ENCODE measurements around the gene PHYHIPL. TPM values are rescaled to one million over a fixed set of nuclear protein-coding genes. Genes with fewer than 3 reads are reported as not detected.

The PHYHIPL gene
- total RNA-seq, 2 experiments from 2014 or later, result not detected

DNA sequence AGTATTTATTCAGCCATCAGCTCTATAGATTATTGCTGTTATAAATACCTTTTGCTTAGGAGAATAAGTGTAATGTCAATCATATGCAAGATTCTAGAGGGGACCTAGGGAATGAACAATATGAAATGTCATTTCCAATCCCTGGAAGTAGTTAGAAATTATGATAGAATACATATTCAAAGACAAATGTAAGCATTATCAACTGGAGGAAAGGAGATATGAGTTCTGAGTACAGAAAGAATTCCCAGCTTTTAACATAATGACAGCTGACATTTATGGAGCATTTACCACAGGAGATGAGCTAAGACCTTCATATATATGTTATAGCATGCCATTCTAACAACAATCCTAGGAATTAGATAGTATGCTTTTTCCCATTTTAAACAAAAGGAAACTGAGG, 99.7 kb downstream of the PHYHIPL start:
- no peaks in the 10 kb centered on the region for H3K79me2 ChIP-seq (ENCODE audit: insufficient read depth, low read depth, low read length)
- H4K20me1 ChIP-seq (ENCODE audit: insufficient read depth, low read length), result no peaks in the 10 kb centered on the region
- H3K4me1 ChIP-seq (ENCODE audit: insufficient read depth, low read length, poor library complexity, severe bottlenecking), result no peaks in the 10 kb centered on the region
- DNase-seq (ENCODE audit: low spot score), result no peak
- H3K9me3 ChIP-seq (ENCODE audit: low read length), result no peaks in the 10 kb centered on the region
- H3K36me3 ChIP-seq (ENCODE audit: insufficient read depth, low read length), result no peaks in the 10 kb centered on the region
- no TSS peak for BruUV-seq (replicated peaks)
- CTCF ChIA-PET (ENCODE audit: unreplicated experiment), result no interaction called here
- H3K4me2 ChIP-seq (ENCODE audit: low read length), result no peak overlapping the region
- no peak overlapping the region for H3K27ac ChIP-seq (ENCODE audit: low read depth, low read length, poor library complexity, severe bottlenecking)
- no peak overlapping the region for H2AFZ ChIP-seq (ENCODE audit: low read length)
- intact Hi-C loops (cut with micrococcal nuclease; ENCODE audit: unreplicated experiment), result no loop called here
- POLR2A ChIA-PET, result no interaction called here
- no peak overlapping the region for H3K4me3 ChIP-seq (ENCODE audit: low read depth, low read length, poor library complexity, severe bottlenecking)
- H3K9me2 ChIP-seq (ENCODE audit: insufficient read depth, low read length), result no peaks in the 10 kb centered on the region
- TF ChIP-seq EZH2phosphoT487 (IDR thresholded peaks at IDR 0.05; ENCODE audit: borderline replicate concordance, low read depth, low read length), result no peak
- TF ChIP-seq, protein P1, sequence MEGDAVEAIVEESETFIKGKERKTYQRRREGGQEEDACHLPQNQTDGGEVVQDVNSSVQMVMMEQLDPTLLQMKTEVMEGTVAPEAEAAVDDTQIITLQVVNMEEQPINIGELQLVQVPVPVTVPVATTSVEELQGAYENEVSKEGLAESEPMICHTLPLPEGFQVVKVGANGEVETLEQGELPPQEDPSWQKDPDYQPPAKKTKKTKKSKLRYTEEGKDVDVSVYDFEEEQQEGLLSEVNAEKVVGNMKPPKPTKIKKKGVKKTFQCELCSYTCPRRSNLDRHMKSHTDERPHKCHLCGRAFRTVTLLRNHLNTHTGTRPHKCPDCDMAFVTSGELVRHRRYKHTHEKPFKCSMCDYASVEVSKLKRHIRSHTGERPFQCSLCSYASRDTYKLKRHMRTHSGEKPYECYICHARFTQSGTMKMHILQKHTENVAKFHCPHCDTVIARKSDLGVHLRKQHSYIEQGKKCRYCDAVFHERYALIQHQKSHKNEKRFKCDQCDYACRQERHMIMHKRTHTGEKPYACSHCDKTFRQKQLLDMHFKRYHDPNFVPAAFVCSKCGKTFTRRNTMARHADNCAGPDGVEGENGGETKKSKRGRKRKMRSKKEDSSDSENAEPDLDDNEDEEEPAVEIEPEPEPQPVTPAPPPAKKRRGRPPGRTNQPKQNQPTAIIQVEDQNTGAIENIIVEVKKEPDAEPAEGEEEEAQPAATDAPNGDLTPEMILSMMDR (conservative IDR thresholded peaks at IDR 0.05; ENCODE audit: low read length), result no peak

DNA sequence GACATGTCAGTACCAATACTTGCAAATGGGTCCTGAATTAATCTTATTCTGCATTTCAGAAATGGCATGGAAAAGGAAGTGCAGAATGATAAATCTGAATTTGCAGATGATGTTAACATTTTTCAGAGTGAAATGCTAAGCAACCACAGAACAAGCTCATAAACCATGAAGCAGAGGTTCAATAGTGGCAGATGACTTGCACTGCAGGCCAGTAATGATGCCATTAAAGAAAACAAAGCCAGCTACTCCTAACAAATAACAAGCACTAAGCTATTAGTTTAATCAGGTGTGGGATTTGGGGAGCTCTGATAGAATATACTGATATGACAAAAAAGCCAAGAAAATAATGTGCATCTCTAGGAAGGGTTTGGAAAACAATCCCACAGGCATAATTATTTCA, 100.5 kb downstream of the PHYHIPL start:
- no peak overlapping the region for H3K4me3 ChIP-seq (ENCODE audit: low read depth, low read length, poor library complexity, severe bottlenecking)
- no peaks in the 10 kb centered on the region for H3K9me3 ChIP-seq (ENCODE audit: low read length)
- no peaks in the 10 kb centered on the region for H4K20me1 ChIP-seq (ENCODE audit: insufficient read depth, low read length)
- H3K79me2 ChIP-seq (ENCODE audit: insufficient read depth, low read depth, low read length), result no peaks in the 10 kb centered on the region
- intact Hi-C loops (cut with micrococcal nuclease; ENCODE audit: unreplicated experiment), result no loop called here
- ChIA-PET POLR2A (interaction anchor here (0.8 kb wide), 1 partner anchor 19 kb away, joined by 3 read pairs; no protein-coding TSS in a partner anchor), CTCF (ENCODE audit: unreplicated experiment) (no interaction called here)
- BruUV-seq (replicated peaks), result no TSS peak
- no peak overlapping the region for H3K27ac ChIP-seq (ENCODE audit: low read depth, low read length, poor library complexity, severe bottlenecking)
- no peak for TF ChIP-seq EZH2phosphoT487 (IDR thresholded peaks at IDR 0.05; ENCODE audit: borderline replicate concordance, low read depth, low read length)
- TF ChIP-seq, protein P1 (conservative IDR thresholded peaks at IDR 0.05; ENCODE audit: low read length), result no peak
- H2AFZ ChIP-seq (ENCODE audit: low read length), result no peak overlapping the region
- H3K4me1 ChIP-seq (ENCODE audit: insufficient read depth, low read length, poor library complexity, severe bottlenecking), result no peaks in the 10 kb centered on the region
- no peaks in the 10 kb centered on the region for H3K9me2 ChIP-seq (ENCODE audit: insufficient read depth, low read length)
- no peak overlapping the region for H3K4me2 ChIP-seq (ENCODE audit: low read length)
- no peak for DNase-seq (ENCODE audit: low spot score)
- no peaks in the 10 kb centered on the region for H3K36me3 ChIP-seq (ENCODE audit: insufficient read depth, low read length)

- Histone ChIP-seq H3K36me3 (ENCODE audit: insufficient read depth, low read length) (no peaks in the 10 kb centered on the region), H3K9me3 (ENCODE audit: low read length) (no peaks in the 10 kb centered on the region), H3K4me3 (ENCODE audit: low read depth, low read length, poor library complexity, severe bottlenecking) (no peak overlapping the region), H3K79me2 (ENCODE audit: insufficient read depth, low read depth, low read length) (no peaks in the 10 kb centered on the region), H4K20me1 (ENCODE audit: insufficient read depth, low read length) (no peaks in the 10 kb centered on the region), H3K9me2 (ENCODE audit: insufficient read depth, low read length) (no peaks in the 10 kb centered on the region), H3K4me2 (ENCODE audit: low read length) (no peak overlapping the region), H2AFZ (ENCODE audit: low read length) (no peak overlapping the region), H3K27ac (ENCODE audit: low read depth, low read length, poor library complexity, severe bottlenecking) (no peak overlapping the region), H3K4me1 (ENCODE audit: insufficient read depth, low read length, poor library complexity, severe bottlenecking) (no peaks in the 10 kb centered on the region)
- BruUV-seq (replicated peaks), result no TSS peak
- no peak for DNase-seq (ENCODE audit: low spot score)
- ChIA-PET POLR2A (no interaction called here), CTCF (ENCODE audit: unreplicated experiment) (no interaction called here)
- intact Hi-C loops (cut with micrococcal nuclease; ENCODE audit: unreplicated experiment), result no loop called here
- no peak for TF ChIP-seq EZH2phosphoT487 (IDR thresholded peaks at IDR 0.05; ENCODE audit: borderline replicate concordance, low read depth, low read length)
- TF ChIP-seq, protein P1 (conservative IDR thresholded peaks at IDR 0.05; ENCODE audit: low read length), result no peak
Measured at GRCh38 chr10:59279476-59279875, 103.0 kb downstream of the PHYHIPL start.

Measured in OCI-LY7 (cell line).